Stimulated activated CD4-positive, alpha-beta T cell treated with anti-CD3 and anti-CD28 coated beads, Interleukin-2, amount 100 ng/mL, for 24 hours (primary cell): ENCODE measurements around the gene ANGPTL8.

Source experiments
- DNase-seq, 2 donors: peaks; one replicate each; pipeline ENCODE4 v3.0.0-alpha.2; 2020

The ANGPTL8 gene, protein sequence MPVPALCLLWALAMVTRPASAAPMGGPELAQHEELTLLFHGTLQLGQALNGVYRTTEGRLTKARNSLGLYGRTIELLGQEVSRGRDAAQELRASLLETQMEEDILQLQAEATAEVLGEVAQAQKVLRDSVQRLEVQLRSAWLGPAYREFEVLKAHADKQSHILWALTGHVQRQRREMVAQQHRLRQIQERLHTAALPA

DNA sequence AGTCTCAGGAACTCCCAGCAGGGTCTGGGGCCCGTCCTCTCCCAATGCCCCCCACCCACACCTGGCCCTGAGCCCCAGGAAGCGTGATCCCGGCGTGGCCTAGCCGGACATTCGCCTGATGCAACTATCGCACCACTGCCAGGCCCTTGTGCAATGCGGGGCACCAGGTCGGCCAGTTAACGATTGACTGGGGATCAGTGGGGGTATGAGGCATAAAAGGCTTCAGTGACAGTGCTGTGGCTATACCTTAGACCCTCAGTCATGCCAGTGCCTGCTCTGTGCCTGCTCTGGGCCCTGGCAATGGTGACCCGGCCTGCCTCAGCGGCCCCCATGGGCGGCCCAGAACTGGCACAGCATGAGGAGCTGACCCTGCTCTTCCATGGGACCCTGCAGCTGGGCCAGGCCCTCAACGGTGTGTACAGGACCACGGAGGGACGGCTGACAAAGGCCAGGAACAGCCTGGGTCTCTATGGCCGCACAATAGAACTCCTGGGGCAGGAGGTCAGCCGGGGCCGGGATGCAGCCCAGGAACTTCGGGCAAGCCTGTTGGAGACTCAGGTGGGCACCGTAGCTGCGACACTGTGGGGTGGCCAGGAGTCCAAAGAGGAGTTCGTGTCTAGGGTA, at the start of gene ANGPTL8:
ANGPTL8 (plus strand) TSS at position 243 of the 624 bp plus-strand sequence; CDS start at position 262, 19 bp downstream.
- no peak for DNase-seq

DNA sequence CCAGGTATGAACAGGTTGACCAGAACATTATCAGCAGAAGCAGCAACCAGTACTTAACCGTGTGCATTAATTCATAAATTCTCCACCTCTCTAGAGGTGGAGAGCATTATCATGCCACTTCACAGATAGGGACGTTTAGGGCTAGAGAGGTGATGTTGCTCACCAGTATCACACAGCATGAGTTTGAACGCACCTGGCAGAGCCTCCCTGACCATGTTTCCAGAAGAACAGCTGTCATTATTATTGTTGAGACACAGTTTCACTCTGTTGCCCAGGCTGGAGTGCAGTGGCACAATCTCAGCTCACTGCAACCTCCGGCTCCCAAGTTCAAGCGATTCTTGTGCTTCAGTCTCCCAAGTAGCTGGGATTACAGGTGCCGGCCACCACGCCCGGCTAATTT, 48.9 kb upstream of the ANGPTL8 start:
- no peak for DNase-seq

DNA sequence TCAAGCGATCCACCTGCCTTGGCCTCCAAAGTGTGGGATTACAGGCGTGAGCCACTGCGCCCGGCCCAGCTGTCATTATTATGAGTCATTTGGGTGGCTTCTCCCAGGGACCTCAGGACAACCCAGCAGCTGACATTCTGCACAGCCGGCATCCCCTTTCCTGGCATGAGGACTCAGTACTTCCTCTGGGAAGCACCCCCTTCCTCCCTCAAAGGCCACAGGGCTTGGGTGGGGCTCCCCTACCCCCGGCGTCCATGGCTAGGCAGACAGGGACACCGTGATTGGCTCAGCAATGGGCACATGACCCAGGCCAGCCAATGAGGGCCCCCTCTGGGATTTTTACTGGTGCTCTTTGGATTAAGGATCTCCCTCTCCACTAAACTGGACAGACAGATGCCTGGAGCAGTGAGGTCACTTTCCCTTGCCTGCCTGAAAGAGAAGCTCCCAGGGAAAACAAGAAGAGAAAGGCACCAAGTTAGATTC, 48.1 kb upstream of the ANGPTL8 start:
- no peak for DNase-seq

DNA sequence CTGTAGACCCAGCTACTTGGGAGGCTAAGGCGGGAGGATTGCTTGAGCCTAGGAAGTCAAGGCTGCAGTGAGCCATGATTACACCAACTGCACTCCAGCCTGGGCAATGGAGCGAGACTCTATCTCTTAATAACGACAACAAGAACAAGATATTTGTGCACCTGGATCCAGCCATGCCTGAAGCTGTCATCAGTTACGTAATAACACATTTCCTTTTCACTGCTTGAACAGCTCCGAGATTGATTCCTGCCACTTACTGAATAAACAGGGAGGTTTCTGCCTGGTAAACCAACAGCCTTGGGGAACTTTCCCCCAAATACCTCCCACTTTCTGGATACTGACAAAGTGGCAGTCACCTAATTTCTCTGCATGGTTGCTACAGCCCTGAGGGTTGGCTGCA, 47.5 kb upstream of the ANGPTL8 start:
- DNase-seq: no peak

DNA sequence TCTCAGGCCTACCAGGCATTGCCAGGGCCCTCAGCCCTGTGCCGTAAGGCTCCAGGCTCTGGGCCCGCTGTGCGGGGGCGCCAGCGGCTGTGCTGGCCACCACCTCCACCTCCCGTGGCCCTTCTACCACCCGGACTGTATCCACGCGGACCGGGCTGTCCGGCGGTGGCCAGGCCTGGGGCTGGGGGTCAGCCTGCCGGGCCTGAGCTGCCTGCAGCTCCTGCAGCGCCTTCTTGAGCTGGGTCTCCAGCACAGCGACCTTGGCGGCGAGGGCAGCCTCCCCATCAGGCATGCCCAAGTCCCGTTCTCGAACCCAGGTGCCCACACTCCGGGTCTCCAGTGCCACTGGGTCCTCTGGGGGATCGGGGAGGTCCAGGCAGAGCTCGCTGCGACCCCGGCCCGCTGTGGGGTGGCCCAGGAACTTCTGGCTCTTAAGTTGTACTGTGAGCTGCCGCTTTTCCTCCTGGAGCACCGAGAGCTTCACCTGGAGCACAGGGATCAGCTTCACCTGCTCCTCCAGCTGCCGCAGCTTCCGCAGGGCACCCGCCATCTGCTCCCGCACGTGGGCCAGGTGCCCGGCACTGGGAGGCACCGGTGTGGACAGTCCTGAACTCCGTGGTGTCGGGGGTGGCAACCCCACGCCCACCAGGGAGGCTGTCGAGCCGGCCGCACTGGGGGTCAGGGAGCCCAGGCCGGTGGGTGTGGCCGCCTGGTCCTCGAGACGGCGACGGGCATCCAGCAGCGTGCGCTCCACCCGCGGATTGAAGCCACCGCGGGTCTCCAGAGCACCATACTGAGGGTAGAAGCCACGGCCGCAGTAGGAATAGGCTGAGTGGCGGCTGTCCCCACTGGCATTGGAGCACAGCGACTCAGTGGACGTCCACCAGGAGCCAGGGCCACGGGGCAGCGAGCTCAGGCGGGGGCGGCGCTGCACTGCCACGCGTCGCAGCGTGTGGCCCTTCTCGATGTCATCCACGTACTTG, 46.2 kb upstream of the ANGPTL8 start:
- no peak for DNase-seq

DNA sequence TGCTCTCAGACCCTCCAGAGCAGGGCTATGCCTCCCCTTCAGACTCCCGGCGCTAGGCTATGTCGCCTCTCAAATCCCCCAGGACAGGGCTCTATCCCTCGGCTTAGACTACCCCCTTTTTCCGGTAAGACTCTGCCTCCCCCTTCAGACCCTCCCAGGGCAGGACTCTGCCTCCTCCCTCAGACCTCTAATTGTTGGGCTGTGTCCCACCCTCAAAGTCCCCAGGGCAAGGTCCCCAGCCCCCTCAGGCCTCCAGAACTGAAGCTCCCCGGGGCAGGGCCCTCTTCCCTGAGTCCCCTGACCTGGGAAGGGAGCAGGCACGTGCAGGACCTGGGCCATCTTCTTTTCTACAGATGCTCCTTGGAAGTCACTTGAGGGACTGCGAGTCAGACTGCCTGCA, 45.2 kb upstream of the ANGPTL8 start:
- DNase-seq: no peak

DNA sequence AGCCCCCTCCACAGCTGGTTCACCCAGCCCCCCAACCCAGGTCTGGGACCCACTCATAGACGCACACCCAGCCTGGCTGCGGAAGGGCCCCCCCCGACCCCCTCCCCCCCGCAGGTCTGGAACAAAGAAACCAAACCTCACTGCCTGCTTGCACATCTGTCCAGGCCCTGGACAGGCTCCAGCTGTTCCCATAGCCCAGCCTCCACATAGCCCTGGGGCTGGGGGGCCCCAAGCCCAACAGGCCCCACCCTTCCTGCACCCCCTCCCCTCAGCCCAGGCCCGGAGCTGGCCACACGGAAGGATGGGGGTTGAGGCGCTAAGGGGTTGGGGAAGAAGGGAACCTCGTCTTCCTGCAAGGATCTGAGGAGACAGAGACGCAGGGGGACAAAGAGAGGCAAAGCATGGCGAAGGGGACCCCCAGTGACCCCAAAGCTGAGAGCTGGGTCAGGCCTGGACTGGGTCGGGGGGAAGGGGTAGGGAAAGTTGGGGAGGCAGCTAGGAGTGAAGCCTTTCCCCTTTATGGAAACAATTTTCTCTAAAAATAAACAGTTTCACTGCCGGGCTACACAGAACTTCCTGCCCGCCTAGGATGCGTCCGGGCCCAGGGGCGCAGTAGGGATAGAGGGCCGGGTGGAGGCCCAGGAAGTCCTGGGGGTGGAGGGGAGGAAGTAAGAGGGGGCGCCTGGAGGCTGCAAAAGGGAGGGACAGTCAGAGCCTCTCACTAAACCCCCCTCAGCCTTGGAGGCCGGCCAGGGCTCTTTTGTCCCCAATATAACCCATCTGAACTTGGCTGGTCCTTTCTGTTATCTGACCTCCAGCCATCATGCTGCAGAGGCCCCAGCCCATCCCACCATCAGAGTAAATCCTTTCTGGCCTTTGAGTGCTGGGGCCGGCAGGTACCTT, 44.5 kb upstream of the ANGPTL8 start:
- DNase-seq: no peak

DNA sequence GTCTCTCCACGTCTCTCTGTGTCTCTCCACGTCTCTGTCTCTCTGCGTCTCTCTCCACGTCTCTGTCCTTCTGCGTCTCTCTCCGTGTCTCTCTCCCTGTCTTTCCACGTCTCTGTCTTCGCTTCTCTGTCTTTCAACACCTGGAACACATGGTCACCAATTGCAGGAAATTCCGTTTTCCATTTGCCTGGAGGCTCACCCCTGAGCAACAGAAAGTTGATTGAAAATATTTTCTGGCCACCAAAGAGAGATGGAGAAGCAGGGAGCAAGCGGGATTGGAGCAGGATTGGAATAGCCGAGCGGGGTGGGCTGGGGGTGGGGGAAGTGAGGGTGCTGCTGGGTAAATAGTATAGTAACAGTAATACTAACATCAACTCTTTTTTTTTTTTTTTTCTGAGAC, 43.7 kb upstream of the ANGPTL8 start:
- DNase-seq: no peak

DNA sequence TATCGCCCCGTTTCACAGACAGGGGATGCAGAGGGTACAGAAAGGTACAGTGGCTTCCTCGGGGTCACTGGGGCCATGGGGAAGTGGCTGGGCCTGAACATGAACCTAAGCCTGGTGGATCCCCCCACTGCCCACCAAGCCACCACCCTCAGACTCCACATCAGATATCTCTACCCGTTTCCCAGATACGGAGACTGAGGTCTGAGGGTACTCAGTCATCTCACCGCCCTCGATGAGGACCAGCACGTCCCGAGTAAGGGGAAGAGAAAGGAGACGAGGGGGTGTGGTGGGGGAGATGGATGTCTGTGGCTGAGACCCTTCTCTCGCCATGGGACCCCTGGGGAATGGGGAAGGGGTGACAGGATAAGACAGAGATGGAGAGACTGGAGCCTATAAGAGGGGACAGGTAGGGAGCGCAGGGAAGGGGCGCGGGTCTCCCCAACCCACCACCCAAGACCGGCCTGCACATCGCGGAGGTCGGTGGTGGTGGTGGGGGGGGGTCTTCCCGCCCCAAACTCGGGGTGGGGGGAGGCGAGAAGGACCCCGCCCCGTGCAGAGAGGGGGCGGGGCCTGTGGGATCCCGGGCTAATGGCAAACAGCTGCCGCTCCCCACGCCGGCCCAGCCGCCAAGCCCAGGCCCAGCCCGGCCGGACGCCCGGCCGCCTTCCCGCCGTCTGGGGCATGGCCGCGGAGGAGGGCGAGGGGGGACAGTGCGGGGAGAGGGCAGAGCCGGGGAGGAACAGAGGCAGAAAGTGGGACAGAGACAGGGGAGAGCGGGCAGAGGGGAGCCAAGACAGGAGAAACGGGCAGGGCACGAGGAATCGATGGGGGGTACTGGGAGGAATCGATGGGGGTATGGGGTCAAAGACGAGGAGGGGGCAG, 42.8 kb upstream of the ANGPTL8 start:
- no peak for DNase-seq

DNA sequence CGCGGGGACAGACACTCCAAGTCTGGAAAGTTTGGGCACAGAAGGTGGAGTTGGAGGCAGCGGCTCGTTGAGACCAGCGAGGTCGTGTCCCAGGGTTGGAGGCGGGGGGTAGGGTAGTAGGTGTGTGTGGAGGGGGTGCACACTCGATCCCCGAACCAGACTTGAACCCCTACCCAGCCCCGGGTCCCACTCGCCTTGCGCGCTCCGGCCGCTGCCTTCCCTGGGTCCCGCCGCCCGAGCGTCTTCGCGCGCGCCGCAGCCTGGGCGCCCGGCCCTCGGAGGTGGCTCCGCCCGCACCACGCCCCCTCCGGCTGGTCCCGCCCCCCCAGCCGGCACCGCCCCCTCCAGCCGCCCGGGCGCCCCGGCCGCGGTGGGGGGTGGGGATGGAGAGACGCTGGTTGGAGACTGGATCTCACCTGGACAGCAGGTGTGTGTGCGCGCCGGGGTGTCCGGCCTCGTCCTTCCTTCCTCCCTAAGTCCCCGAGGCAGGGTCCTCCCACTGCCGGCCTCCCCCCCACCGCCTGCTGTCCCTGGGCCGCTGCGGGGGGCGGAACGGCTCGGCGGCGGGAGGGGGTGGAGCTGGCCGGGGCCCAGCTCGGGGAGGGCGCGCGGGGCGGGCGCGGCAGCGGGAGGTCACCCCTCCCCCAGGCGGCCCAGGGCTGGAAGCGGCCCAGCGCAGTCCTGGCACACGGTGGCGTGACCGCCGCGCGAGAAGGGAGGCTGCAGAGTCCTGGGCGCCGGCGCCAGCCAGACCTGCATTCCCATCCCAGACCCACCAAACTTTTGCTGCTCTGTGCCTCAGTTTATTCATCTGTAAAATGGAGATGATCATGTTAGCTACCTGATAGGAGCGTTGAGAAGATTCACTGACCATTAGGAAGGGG, 41.9 kb upstream of the ANGPTL8 start, which contains the start of gene KANK2:
KANK2 (minus strand) TSS at position 255 of the 884 bp plus-strand sequence. CDS start 3,034 bp downstream, outside the sequence.
- peak; percentile 80 to 81 for DNase-seq

DNA sequence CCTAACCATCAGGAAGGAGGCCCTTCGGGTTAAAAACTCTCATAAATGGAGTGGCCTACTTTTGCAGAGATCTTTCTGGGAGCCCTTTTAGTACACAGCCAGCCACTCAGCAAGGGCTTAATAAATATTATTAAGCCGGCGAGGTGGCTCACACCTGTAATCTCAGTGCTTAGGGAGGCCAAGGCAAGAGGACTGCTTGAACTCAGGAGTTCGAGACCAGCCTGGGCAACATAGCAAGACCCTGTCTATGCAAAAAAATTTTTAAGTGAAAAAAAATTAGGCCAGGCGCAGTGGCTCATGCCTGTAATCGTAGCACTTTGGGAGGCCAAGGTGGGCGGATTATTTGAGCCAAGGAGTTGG, 41.3 kb upstream of the ANGPTL8 start:
- DNase-seq: no peak

DNA sequence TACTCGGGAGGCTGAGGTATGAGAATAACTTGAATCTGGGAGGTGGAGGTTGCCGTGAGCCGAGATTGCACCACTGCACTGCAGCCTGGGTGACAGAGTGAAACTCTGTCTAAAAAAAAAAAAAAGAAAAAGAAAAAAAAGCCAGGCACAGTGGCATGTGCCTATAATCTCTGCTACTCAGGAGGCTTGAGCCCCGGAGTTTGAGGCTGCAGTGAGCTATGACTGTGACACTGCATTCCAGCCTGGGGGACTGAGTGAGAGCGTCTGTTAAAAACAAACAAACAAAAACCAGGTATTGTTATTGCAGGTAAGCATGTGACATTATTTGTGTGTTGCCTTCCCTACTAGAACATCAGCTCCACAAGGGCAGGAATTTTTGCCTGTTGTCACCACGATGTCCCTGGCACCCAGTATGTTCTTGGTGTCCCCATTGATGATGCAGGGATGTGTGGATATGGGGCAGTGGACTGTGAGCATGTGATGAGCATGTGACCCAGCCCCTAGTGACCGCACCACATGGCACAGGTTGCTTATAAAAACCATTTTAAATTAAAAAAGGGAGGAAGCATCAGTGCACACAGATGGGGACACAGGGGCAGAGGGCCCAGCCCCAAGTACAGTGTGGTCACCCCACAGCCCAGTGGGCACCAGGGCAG, 40.5 kb upstream of the ANGPTL8 start:
- no peak for DNase-seq

DNA sequence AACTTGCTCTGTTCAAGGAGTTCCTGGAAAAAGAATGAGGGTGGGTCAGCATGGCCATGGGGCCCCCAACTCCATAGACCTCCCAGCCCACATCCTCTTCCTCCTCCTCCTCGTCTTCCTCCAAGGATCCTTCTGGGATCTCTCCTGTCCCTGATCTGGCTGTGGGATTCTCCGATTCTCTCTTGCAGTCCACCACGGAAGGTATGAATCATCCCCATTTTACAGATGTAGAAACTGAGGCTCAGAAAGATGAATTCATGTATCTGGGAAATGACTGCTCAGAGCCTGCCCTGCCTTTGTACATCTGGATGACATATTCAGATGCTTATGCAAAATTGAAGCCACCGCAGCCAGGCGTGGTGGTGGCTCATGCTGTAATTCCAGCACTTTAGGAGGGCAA, 39.9 kb upstream of the ANGPTL8 start:
- no peak for DNase-seq

DNA sequence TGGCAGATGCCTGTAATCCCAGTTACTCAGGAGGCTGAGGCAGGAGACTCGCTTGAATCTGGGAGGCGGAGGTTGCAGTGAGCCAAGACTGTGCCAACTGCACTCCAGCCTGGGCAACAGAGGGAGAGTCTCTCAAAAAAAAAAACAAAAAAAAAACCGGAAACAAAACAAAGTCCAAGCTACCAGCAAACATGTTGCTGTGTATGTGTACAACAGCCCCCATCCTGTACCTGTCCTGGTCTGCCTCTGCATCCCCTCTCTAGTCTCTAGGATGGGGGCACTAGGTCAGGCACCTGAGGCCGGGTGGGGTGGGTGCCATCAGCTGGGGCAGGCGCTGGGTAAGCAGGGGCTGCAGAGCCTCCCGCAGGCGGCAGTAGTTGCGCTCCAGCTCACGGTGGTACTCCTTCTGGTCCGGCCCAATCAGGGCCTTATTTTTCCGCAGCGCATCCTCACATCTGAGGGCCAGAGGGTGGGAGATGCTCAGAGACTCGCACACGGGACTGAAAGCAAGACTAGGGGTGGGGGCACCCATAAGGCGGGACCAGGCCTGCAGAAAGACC, 39.3 kb upstream of the ANGPTL8 start:
- no peak for DNase-seq

DNA sequence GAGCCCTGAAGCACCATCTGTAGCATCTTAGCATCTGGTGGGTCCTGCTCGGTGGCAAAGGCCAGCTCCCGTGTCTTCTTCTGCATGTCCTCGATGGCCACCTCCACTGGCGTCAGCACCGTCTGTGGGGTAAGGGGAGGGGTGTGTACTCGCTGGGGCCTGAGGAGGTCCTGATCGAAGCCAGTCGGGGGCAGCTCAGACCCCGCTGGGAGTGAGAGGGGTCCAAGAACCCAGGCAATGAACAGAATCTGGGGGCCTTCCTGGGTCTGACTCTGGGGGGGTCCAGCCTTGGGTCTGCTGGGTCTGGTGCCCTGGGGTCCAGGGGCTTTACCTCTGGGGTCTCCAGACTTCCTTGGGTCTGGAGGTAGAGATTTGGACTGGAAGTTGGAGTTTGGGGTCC, 38.5 kb upstream of the ANGPTL8 start:
- no peak for DNase-seq

DNA sequence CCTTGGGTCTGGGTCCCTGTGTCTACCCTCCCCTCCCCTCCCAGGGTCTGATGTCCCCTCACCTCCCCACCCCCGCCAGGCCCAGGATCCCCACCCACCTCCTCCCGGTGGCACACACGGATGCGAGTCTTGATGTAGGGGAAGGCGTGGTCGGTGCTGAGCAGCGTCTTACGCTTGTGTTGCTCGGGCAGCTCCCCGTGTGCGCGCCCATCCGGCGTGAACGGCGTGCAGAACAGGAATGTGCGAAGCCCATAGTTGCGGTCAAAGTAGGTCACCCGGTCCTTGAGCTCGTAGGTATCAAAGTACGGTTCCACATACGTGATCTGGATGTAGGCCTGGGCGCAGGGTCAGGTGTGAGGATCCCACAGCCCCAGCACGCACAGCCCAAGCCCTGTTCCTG, 37.6 kb upstream of the ANGPTL8 start:
- no peak for DNase-seq

DNA sequence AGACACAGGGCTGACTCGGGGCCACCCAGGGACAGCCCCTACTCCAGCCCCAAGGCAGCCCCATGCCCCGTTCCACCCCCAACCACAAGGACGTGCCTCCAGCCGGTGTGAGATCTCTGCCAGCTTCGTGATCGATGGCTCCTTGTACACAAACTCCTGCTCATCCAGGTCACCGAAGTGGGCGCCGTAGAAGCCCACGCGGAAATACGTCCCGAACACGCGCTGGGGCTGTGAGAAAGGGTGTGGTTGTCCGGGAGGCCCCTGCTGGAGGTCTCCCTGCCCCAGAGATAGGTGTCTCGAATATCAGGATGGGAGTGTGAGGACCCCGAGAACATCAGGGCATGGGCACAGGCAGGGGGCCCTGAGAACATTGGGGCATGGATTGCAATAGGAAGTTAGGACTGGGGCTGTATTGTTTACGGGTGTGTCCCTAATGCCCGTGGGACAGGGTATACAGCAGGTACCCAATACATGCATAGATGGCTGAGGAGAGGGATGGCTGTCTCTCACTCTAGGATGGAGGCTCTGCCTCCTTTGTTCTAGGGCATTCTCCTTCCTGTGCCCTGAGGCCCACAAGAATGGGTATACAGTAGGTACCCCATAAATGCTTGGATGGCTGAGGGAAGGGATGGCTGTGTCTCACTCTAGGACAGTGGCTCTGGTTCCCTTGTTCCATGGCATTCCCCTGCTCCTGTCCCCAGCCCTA, 36.8 kb upstream of the ANGPTL8 start:
- DNase-seq: no peak

DNA sequence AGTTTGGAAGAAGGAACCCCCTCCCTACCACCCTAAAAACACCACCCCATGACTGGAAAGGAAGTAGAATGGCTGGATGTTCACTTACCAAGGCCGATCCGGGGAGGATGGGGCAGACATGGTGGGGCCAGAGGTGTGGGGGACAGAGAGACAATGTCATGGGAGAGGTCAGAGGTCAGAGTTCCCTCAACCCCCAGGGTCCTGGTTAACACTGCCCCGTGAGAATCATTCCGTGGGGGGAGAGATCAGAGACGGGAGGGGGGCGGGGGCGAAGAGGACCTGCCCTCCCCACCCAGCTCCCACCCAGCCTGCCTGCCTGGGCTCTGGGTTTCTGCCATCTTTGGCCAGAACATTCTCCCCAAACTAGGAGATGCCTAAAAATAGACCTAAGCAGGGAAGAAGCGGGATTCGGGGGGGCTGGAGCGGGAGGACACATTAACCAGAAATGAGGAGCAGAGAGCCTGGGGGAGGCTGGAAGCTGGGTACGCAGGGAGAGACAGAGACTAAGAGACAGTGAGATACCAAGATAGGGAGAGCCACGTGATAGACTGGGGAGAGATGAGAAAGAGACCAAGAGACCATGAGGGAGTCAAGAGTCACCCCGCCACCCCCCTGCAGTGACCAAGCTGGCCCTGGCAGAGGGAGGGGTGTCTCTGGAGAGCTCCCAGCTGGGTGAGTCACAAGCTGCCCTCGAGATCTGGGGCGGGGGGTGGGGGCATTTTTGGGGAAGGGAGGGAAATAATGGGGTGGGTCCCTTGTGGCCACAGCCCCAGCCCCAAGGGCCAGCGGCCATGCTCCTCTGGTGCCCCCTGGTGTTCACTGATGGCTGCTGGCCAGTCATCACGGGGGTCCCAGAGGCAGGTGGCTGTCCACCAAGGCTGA, 36.0 kb upstream of the ANGPTL8 start:
- peak; percentile 54 to 63 for DNase-seq
